22Rv1 (cell line): ENCODE results near the gene DHX35.

Experiments
- H3K27ac ChIP-seq: fragments of 450-650 bp; 2 replicates; pipeline ENCODE4 v1.5.1; 2017
- ZFX ChIP-seq: fragments of 450-650 bp; IDR thresholded peaks from 2 replicates; pipeline ENCODE4 v1.6.1; 2017; ENCODE audit warnings: antibody characterized with exemption, borderline replicate concordance
- TF ChIP-seq, protein P1 (sequence below): fragments of 450-650 bp; IDR thresholded peaks from 2 replicates; pipeline ENCODE4 v1.5.1; 2017; ENCODE audit warnings: mild to moderate bottlenecking

Gene DHX35

DNA sequence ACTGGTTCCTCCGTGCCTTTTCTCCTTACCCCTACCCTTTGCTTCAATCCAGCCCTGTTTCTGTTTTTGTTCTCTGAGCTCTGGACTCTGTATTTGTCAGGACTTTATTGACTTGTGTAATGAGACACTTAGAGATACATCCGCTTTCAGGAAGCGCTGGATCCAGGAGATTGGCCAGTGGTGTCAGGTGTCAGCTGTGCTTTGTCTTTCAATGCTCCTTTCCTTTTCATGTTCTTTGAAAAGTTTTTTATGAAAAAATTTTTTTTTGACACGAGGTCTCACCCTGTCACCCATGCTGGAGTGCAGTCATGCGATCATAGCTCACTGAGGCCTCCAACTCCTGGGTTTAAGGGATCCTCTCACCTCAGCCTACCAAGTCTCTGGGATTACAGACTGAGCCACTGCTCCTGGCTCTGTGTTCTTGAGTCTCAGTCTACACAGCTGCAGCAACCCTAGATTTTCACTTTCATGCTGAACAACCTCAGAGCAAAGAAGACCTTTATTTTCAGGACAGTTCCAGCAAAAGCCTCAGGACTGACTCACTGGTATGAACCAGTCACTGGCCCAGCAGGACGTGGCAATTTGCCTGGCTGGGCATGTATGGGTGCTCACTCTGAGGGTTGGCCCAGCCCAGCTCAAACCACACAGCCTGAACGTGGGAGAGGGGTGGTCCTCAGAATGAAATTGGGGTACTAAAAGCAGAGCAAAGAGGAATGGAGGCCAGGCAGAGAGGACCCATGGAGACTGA lies 108.5 kb downstream of the DHX35 start:
- no peak for TF ChIP-seq ZFX
- TF ChIP-seq, protein P1, sequence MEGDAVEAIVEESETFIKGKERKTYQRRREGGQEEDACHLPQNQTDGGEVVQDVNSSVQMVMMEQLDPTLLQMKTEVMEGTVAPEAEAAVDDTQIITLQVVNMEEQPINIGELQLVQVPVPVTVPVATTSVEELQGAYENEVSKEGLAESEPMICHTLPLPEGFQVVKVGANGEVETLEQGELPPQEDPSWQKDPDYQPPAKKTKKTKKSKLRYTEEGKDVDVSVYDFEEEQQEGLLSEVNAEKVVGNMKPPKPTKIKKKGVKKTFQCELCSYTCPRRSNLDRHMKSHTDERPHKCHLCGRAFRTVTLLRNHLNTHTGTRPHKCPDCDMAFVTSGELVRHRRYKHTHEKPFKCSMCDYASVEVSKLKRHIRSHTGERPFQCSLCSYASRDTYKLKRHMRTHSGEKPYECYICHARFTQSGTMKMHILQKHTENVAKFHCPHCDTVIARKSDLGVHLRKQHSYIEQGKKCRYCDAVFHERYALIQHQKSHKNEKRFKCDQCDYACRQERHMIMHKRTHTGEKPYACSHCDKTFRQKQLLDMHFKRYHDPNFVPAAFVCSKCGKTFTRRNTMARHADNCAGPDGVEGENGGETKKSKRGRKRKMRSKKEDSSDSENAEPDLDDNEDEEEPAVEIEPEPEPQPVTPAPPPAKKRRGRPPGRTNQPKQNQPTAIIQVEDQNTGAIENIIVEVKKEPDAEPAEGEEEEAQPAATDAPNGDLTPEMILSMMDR, result no peak
- H3K27ac ChIP-seq, result no peak overlapping the region

DNA sequence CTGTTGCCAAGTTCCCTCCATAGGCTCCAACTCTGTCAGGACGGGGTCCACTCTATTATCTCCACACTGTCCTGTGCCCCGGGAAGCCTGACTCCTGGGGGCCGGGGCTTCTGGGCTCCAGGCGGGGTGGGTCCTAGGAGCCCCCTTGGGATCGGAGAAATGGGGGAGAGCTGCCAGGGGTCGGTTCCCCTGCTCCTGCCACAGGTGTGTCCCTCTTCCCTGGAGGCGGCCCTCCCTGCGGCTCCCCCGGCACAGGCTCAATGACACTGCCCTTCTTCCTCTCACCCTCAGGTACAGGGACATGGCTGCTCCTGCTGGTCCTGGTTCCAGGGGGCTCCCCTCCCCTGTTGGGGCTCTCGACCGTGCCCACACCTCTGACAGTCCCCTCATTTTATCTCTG lies 110.0 kb downstream of the DHX35 start:
- TF ChIP-seq ZFX, result no peak
- TF ChIP-seq, protein P1, result no peak

DNA sequence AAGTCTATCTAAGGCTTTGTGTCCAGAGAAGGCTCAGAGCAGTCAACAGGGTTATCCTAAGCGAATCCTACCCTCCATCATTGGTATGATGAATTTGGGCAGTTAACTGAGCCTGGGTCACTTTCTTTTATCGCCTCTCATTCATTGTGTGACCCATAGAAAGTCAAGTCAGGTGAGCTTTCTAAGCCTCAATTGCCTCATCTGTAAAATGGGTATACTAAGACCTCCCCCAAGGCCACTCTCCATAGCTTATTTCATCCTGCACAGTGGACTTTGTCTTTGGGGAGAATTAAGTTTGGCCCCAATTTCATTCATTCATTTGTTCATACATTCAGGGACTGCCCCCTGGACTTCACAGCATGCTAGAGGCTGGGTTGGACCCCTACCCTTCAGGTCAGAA lies 110.5 kb downstream of the DHX35 start:
- H3K27ac ChIP-seq, result no peak overlapping the region
- TF ChIP-seq, protein P1, result no peak

More for the DNA sequence above, 110.0 kb downstream of the DHX35 start:
- H3K27ac ChIP-seq, result no peak overlapping the region

DNA sequence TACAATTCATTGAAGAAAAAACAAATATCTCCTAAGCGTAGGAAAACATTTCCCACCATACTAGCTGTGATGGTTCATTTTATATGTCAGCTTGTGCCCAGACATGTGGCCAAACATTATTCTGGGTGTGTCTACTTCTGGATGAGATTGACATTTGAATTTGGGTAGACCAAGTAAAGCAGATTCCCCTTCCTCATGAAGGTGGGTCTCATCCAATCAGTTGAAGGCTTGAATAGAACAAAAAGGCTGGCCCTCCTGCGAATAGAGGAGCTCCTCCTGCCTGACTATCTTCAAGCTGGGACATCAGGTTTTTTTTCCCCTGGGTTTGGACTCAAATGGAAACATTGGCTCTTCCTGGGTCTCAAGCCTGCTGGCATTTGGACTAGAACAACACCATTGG lies 113.6 kb downstream of the DHX35 start:
- TF ChIP-seq, protein P1, result no peak
- TF ChIP-seq ZFX, result no peak
- H3K27ac ChIP-seq, result no peak overlapping the region

DNA sequence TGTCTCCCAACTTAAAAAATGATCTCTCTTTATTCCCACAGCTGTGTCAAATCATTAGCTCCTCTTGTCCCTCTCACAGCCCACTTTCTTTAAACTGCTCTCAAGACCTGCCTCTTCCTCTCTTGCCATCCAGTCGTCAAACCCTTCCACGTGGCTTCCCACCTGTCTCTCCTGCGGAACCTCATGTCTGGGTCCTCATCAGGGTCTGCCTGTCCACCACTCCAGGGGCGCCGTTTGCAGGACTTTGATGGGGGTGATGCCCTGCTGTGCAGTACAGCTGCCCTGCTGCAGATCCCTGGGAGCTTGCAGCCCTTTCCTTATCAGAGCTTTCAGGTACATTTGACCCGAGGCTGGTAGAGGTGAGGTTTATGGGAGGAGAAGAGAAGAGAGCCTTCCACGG lies 114.8 kb downstream of the DHX35 start:
- no peak overlapping the region for H3K27ac ChIP-seq
- TF ChIP-seq, protein P1, result no peak
- TF ChIP-seq ZFX, result no peak

DNA sequence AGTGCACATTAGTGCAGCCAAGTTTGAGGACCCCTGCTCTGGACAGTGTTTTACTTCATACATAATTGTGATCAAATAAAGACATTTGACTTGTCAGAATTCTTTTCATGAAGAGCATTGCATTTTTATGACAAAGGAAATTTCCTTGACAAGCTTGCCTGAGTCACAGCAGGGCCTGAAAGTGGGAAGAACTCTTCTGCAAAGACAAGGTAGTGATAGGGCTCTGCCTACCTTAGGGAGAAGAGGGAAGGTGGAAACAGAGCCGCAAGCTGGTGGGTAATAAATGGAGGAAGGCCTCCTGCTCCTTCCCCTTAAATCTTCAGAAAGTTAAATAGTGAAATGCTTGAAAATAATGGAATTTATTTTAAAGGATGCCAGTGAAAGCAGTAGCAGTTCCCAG lies 118.2 kb downstream of the DHX35 start:
- TF ChIP-seq, protein P1, result no peak
- no peak for TF ChIP-seq ZFX
- no peak overlapping the region for H3K27ac ChIP-seq

DNA sequence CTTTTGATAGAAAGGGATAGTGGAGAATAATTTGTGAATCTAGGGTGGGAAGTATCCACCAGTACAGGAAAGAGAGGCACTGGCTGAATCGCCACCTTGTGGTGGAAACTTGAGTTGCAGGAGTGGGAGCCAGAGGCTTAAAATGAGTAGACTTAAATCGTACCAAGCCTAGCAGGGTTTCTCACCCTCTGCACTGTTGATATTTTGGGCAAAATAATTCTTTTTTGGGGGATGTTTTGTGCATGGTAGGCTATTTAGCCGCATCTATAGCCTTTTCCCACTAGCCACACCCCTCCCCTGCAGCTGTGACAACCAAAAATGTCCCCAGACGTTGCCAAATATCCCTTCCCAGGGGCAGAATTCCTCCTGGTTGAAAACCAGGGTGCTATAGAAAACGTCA lies 119.1 kb downstream of the DHX35 start:
- TF ChIP-seq ZFX, result no peak
- TF ChIP-seq, protein P1, result peak; percentile 93
- H3K27ac ChIP-seq, result no peak overlapping the region
